HCT116 (cell line): Measurements from ENCODE around the gene PRDX2.

Experiments used
- EZH2 ChIP-seq: fragments of 200-600 bp; sonication (generic); IDR thresholded peaks from 2 replicates; pipeline ENCODE4 v1.6.1; 2017; ENCODE audit warnings: antibody characterized with exemption, mixed run types
- EZH2phosphoT487 ChIP-seq: fragments of 200-600 bp; IDR thresholded peaks from 2 replicates; pipeline ENCODE4 v1.6.1; 2018; ENCODE audit warnings: antibody characterized with exemption, borderline replicate concordance
- JUND ChIP-seq: IDR thresholded peaks from 2 replicates; pipeline ENCODE4 v1.6.1; 2012
- POLR2A ChIP-seq: IDR thresholded peaks from 2 replicates; pipeline ENCODE4 v1.7.0; 2011; ENCODE audit warnings: borderline replicate concordance; ENCODE audit not compliant: insufficient read depth, insufficient read length; ENCODE audit errors: extremely low read depth
- POLR2AphosphoS5 ChIP-seq: IDR thresholded peaks from 2 replicates; pipeline ENCODE4 v1.6.1; 2011; ENCODE audit warnings: mild to moderate bottlenecking, low read depth, low read length, moderate library complexity
- RAD21 ChIP-seq: IDR thresholded peaks from 2 replicates; pipeline ENCODE4 v1.6.1; 2012; ENCODE audit warnings: low read depth, mild to moderate bottlenecking
- SIN3A ChIP-seq: IDR thresholded peaks from 2 replicates; pipeline ENCODE4 v1.6.1; 2012; ENCODE audit warnings: low read depth
- TF ChIP-seq, protein P1 (sequence below), 3 experiments: fragments of 200-600 bp in 1 of 3; sonication (generic) in 1 of 3; IDR thresholded peaks in 2 of 3; conservative IDR thresholded peaks in 1 of 3; 2 replicates each; pipeline ENCODE4 v1.5.1; 2012 to 2017; ENCODE audit warnings: low read depth in 2 of 3, low read length in 2 of 3, antibody characterized with exemption in 1 of 3, borderline replicate concordance in 1 of 3, control low read depth in 1 of 3, mild to moderate bottlenecking in 1 of 3, mixed read lengths in 1 of 3, mixed run types in 1 of 3, moderate library complexity in 1 of 3; ENCODE audit not compliant: insufficient read depth in 1 of 3

DNA sequence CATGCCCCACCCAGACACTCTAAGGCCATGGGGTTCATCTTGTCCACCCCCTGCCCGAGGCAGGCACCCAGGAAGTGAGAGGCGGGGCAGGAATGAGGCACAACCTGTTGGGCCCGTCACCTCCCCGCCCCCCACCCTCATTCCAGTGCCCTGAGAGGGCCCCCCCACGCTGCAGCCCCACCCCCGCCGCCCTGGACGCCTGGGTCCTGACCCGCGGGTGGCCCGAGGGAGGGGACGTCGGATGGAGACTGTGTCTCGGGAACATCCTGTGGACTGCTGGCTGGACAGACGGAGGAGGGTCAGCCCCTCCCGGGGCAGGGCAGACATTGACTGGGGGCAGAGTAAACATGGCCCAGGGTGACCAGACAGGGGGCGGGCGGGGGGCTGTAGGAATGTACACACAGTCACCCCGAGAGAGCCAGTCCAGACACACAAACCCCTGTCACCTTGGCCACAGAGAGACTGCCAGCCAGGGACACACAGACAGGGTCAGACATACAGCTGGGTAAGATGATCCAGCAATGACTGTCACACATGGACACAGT lies 17.7 kb downstream of the PRDX2 start:
- TF ChIP-seq SIN3A (no peak), POLR2AphosphoS5 (no peak), JUND (no peak), POLR2A (no peak), EZH2phosphoT487 (no peak), RAD21 (no peak), EZH2 (no peak)
- TF ChIP-seq, protein P1, sequence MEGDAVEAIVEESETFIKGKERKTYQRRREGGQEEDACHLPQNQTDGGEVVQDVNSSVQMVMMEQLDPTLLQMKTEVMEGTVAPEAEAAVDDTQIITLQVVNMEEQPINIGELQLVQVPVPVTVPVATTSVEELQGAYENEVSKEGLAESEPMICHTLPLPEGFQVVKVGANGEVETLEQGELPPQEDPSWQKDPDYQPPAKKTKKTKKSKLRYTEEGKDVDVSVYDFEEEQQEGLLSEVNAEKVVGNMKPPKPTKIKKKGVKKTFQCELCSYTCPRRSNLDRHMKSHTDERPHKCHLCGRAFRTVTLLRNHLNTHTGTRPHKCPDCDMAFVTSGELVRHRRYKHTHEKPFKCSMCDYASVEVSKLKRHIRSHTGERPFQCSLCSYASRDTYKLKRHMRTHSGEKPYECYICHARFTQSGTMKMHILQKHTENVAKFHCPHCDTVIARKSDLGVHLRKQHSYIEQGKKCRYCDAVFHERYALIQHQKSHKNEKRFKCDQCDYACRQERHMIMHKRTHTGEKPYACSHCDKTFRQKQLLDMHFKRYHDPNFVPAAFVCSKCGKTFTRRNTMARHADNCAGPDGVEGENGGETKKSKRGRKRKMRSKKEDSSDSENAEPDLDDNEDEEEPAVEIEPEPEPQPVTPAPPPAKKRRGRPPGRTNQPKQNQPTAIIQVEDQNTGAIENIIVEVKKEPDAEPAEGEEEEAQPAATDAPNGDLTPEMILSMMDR (IDR thresholded peaks at IDR 0.05 in 2 of 3, conservative IDR thresholded peaks at IDR 0.05 in 1 of 3; ENCODE audit: borderline replicate concordance in 1 of 3, insufficient read depth in 1 of 3, low read depth in 2 of 3, low read length in 2 of 3), result no peak
